GM12878 (cell line): ENCODE data around the gene PARP8. TPM values are rescaled to one million over a fixed set of nuclear protein-coding genes. Genes with fewer than 3 reads are reported as not detected.

Experiments
- ATAC-seq: fragments of 200-7000 bp; cut with Tn5 transposase; 3 replicates; pipeline ENCODE4 v1.9.1; 2020; ENCODE audit warnings: mild to moderate bottlenecking, moderate library complexity
- BruUV-seq: library from RNA; stranded (reverse); fragments of 400-500 nt; replicated peaks from 2 replicates; lab custom pipeline; 2021; lab: Mats Ljungman, UMichigan
- CTCF ChIA-PET: fragments of 300-600 bp; sonication (Branson Sonifier 250); formaldehyde crosslinking; extraction: SDS; loops from one replicate; lab custom pipeline; 2021; ENCODE audit warnings: inconsistent platforms; lab: Yijun Ruan, JAX
- POLR2A ChIA-PET: fragments of 350-600 bp; formaldehyde crosslinking; extraction: SDS; loops from one replicate; lab custom pipeline; 2021; ENCODE audit warnings: inconsistent platforms; lab: Charles Lee
- RAD21 ChIA-PET: fragments of 300-600 bp; sonication (Branson Sonifier 250); formaldehyde crosslinking; loops from one replicate; lab custom pipeline; 2023; ENCODE audit warnings: antibody characterized with exemption; ENCODE audit not compliant: unreplicated experiment; lab: Charles Lee
- SMC1A ChIA-PET: fragments of 300-600 bp; sonication (Branson Sonifier 250); formaldehyde crosslinking; loops from one replicate; lab custom pipeline; 2023; ENCODE audit not compliant: unreplicated experiment, uncharacterized antibody; lab: Charles Lee
- DNase-seq: peaks from one replicate; pipeline ENCODE4 v3.0.0-alpha.2; 2011; ENCODE audit warnings: low read depth, low spot score
- FAIRE-seq: peaks from 3 replicates; lab custom pipeline; 2011; peaks lifted over from hg19 to GRCh38; lab: Jason Lieb, UNC
- H2AFZ ChIP-seq: 2 replicates; pipeline ENCODE4 v1.6.0; 2011; ENCODE audit warnings: low read depth, low read length, control low read depth; ENCODE audit not compliant: control insufficient read depth
- H3K27ac ChIP-seq: 2 replicates; pipeline ENCODE4 v1.5.1; 2011; ENCODE audit warnings: control low read depth; ENCODE audit not compliant: control insufficient read depth, insufficient read depth
- H3K27me3 ChIP-seq, 2 experiments: replicated peaks in 1 of 2; 2 replicates each; pipeline versions ENCODE4 v1.6.0 to v1.6.1; 2011; ENCODE audit warnings: low read length in 1 of 2; ENCODE audit not compliant: control insufficient read depth in 2 of 2, insufficient read depth in 2 of 2
- H3K36me3 ChIP-seq, 2 experiments: 2 replicates each; pipeline ENCODE4 v1.5.1; 2011; ENCODE audit warnings: low read length in 1 of 2; ENCODE audit not compliant: control insufficient read depth in 2 of 2, insufficient read depth in 2 of 2
- H3K4me1 ChIP-seq: 2 replicates; pipeline ENCODE4 v1.6.1; 2011; ENCODE audit warnings: mild to moderate bottlenecking, low read length, moderate library complexity, mixed read lengths; ENCODE audit not compliant: control insufficient read depth, insufficient read depth
- H3K4me2 ChIP-seq: 2 replicates; pipeline ENCODE4 v1.6.0; 2011; ENCODE audit warnings: control low read depth; ENCODE audit not compliant: control insufficient read depth, insufficient read depth
- H3K4me3 ChIP-seq: fragments of 200-600 bp; sonication (generic); 2 replicates; pipeline ENCODE4 v1.5.1; 2016
- H3K79me2 ChIP-seq: 2 replicates; pipeline ENCODE4 v1.6.0; 2011; ENCODE audit warnings: low read length; ENCODE audit not compliant: control insufficient read depth, insufficient read depth
- H3K9ac ChIP-seq: 2 replicates; pipeline ENCODE4 v1.8.0; 2011; ENCODE audit warnings: low read length, control low read depth, mixed read lengths; ENCODE audit not compliant: control insufficient read depth, insufficient read depth
- H3K9me3 ChIP-seq: replicated peaks from 3 replicates; pipeline ENCODE4 v1.5.1; 2011; ENCODE audit warnings: mild to moderate bottlenecking, low read length; ENCODE audit not compliant: control insufficient read depth, insufficient read depth
- H4K20me1 ChIP-seq: 2 replicates; pipeline ENCODE4 v1.6.0; 2011; ENCODE audit not compliant: control insufficient read depth, insufficient read depth
- BMI1 ChIP-seq: fragments of 450-650 bp; IDR thresholded peaks from 2 replicates; pipeline ENCODE4 v1.6.1; 2016; ENCODE audit warnings: mild to moderate bottlenecking, moderate library complexity, borderline replicate concordance
- CBX3 ChIP-seq: fragments of 200-600 bp; sonication (generic); IDR thresholded peaks from 2 replicates; pipeline ENCODE4 v1.6.1; 2016; ENCODE audit warnings: low read depth, borderline replicate concordance
- CBX5 ChIP-seq: sonication (generic); IDR thresholded peaks from 2 replicates; pipeline ENCODE4 v1.6.1; 2016; ENCODE audit warnings: low read depth, moderate library complexity, mild to moderate bottlenecking, inconsistent platforms
- FOXK2 ChIP-seq: fragments of 450-650 bp; IDR thresholded peaks from 2 replicates; pipeline ENCODE4 v1.6.1; 2017; ENCODE audit warnings: mild to moderate bottlenecking, moderate library complexity
- NR2C1 ChIP-seq: fragments of 450-650 bp; IDR thresholded peaks from 2 replicates; pipeline ENCODE4 v1.6.1; 2017; ENCODE audit warnings: antibody characterized with exemption, mild to moderate bottlenecking, moderate library complexity
- RAD51 ChIP-seq: fragments of 450-650 bp; IDR thresholded peaks from 2 replicates; pipeline ENCODE4 v1.6.1; 2016; ENCODE audit warnings: moderate library complexity, mild to moderate bottlenecking, inconsistent platforms
- SMARCA5 ChIP-seq: fragments of 450-650 bp; IDR thresholded peaks from 2 replicates; pipeline ENCODE4 v1.6.1; 2017; ENCODE audit warnings: mild to moderate bottlenecking
- in situ Hi-C: fragments of 300-500 bp; cut with MboI; formaldehyde crosslinking; loops from 9 replicates; pipeline ENCODE4 v1.14.3; 2018; ENCODE audit warnings: mixed read lengths
- intact Hi-C: fragments of 100-400 bp; cut with micrococcal nuclease; formaldehyde crosslinking; loops from one replicate; pipeline ENCODE4 v1.14.2; 2022; ENCODE audit not compliant: unreplicated experiment
- polyA plus RNA-seq, 11 experiments: library from polyadenylated mRNA; depleted of rRNA in 4 of 11; unstranded in 6 of 11; stranded (reverse) in 5 of 11; fragments of >200 nt; fragmentation: Nextera tagmentation in 4 of 11; fragmentation: Illumina TruSeq in 1 of 11; extraction: Ambion mirVana in 4 of 11; extraction: Trizol in 1 of 11; gene quantifications; 1 replicate in 1 of 11; 2 replicates in 10 of 11; pipeline versions ENCODE4 v1.2.1 to v1.2.3, GENCODE V29; 2011 to 2016; ENCODE audit warnings: inconsistent platforms in 2 of 11, missing spikeins in 2 of 11, low read depth in 1 of 11
- total RNA-seq, 4 experiments: library from RNA; depleted of rRNA in 3 of 4; stranded (reverse); fragments of >200 nt in 3 of 4; fragmentation: Illumina TruSeq in 1 of 4; extraction: Trizol in 1 of 4; gene quantifications; 2 replicates each; pipeline versions ENCODE4 v1.2.1 to v1.2.3, GENCODE V29; 2013 to 2021
- TF ChIP-seq, protein P1 (sequence below): IDR thresholded peaks from 2 replicates; pipeline ENCODE4 v1.6.1; 2011; ENCODE audit warnings: low read depth, mild to moderate bottlenecking, low read length, moderate library complexity, borderline replicate concordance; ENCODE audit errors: extremely low read depth
- TF ChIP-seq, protein P2 (sequence below): fragments of 450-650 bp; conservative IDR thresholded peaks from 2 replicates; pipeline ENCODE4 v1.6.1; 2017; ENCODE audit warnings: mild to moderate bottlenecking, moderate library complexity

The PARP8 gene
- total and polyA plus RNA-seq, 10 of the 15 experiments (the other 5 are each of a cell fraction or from before 2014, with no cell fraction given): 9.1 to 65.2 (median 20.6) TPM

DNA sequence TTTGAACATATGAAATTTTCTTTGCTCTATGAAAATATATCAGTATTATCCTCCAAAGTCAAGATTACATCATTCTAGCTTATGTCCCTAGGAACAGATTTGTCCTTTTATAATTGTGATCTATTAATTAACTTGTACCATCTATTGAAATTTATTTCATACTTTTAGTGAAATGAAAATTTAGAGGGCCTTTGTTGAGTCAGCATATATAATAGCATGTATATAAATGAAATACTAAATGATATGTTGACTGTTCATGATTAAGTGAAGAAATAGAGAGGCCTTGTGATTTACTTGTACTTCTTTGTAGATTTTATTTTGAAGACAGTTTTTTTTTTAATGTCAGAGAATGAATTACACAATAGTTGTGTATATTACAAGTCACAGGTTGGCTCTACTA lies 86.4 kb downstream of the PARP8 start:
- Histone ChIP-seq H3K27ac (no peak overlapping the region), H3K27me3 (no peaks in the 10 kb centered on the region), H3K9ac (no peak overlapping the region), H3K4me2 (no peak overlapping the region), H3K4me3 (no peak overlapping the region), H3K4me1 (no peaks in the 10 kb centered on the region), H3K36me3 (no peaks in the 10 kb centered on the region), H3K9me3 (no peaks in the 10 kb centered on the region), H3K79me2 (peaks cover 7% of the 10 kb centered on the region), H4K20me1 (no peaks in the 10 kb centered on the region), H2AFZ (no peak overlapping the region)
- TF ChIP-seq SMARCA5: no peak
- TF ChIP-seq, protein P1, sequence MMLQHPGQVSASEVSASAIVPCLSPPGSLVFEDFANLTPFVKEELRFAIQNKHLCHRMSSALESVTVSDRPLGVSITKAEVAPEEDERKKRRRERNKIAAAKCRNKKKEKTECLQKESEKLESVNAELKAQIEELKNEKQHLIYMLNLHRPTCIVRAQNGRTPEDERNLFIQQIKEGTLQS: no peak
- TF ChIP-seq RAD51: no peak
- TF ChIP-seq CBX5: no peak
- TF ChIP-seq, protein P2, sequence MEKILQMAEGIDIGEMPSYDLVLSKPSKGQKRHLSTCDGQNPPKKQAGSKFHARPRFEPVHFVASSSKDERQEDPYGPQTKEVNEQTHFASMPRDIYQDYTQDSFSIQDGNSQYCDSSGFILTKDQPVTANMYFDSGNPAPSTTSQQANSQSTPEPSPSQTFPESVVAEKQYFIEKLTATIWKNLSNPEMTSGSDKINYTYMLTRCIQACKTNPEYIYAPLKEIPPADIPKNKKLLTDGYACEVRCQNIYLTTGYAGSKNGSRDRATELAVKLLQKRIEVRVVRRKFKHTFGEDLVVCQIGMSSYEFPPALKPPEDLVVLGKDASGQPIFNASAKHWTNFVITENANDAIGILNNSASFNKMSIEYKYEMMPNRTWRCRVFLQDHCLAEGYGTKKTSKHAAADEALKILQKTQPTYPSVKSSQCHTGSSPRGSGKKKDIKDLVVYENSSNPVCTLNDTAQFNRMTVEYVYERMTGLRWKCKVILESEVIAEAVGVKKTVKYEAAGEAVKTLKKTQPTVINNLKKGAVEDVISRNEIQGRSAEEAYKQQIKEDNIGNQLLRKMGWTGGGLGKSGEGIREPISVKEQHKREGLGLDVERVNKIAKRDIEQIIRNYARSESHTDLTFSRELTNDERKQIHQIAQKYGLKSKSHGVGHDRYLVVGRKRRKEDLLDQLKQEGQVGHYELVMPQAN: no peak
- TF ChIP-seq CBX3: no peak
- no peak for TF ChIP-seq FOXK2
- TF ChIP-seq NR2C1: no peak
- TF ChIP-seq BMI1: no peak
- RAD21 ChIA-PET: interaction anchor here (1.0 to 1.2 kb wide), 2 partner anchors 146 to 431 kb away, joined by 3 read pairs; no protein-coding TSS in a partner anchor
- intact Hi-C loops: loop anchor here (5.0 kb wide), 1 partner anchor 310 kb away; the partner anchor contains the start of gene EMB
- FAIRE-seq: no peak
- no peak for ATAC-seq
- in situ Hi-C loops: no loop called here
- CTCF ChIA-PET: interaction anchor here (1.3 to 2.1 kb wide), 6 partner anchors 10 to 426 kb away, joined by 3 to 9 read pairs (median 6); partner anchors contain the start of gene EMB
- DNase-seq: no peak
- SMC1A ChIA-PET: interaction anchor here (1.1 to 1.7 kb wide), 8 partner anchors 10 to 395 kb away, joined by 3 to 10 read pairs (median 3); no protein-coding TSS in a partner anchor
- BruUV-seq: no TSS peak
- POLR2A ChIA-PET: no interaction called here
